ENCODE results near the gene CAPN5.

Gene CAPN5

GRCh38 chr11:77079666-77080065 lies 12.9 kb downstream of the CAPN5 start:
- no CpG with 5 or more reads among the region's 2 CpGs for WGBS, 2 donors (ENCODE audit: extremely low coverage in 2 of 2, insufficient read length in 2 of 2, insufficient replicate concordance in 1 of 2)
- H2AFZ ChIP-seq (ENCODE audit: low read length), result no peak overlapping the region
- H3K27me3 ChIP-seq (ENCODE audit: control insufficient read depth in 3 of 3, insufficient read depth in 3 of 3, low read depth in 1 of 3, low read length in 3 of 3), result no peaks in the 10 kb centered on the region
- no peak overlapping the region for H3K14ac ChIP-seq (ENCODE audit: low read length)
- H2AK5ac ChIP-seq (ENCODE audit: low read depth, low read length), result no peak overlapping the region
- no peak overlapping the region for H2BK5ac ChIP-seq (ENCODE audit: low read length)
- H3K9me3 ChIP-seq (replicated peaks in 1 of 2; ENCODE audit: control insufficient read depth in 2 of 2, insufficient read depth in 1 of 2, low read depth in 1 of 2, low read length in 2 of 2), result peaks cover 2 to 14% of the 10 kb centered on the region in 2 donors
- no peak overlapping the region for H3K4ac ChIP-seq (ENCODE audit: low read length)
- H3K9ac ChIP-seq (ENCODE audit: low read depth, low read length, poor library complexity), result no peak overlapping the region
- no peak overlapping the region for H4K91ac ChIP-seq (ENCODE audit: low read depth, low read length, poor library complexity)
- H3K27ac ChIP-seq (replicated peaks; ENCODE audit: low read length), result no peak overlapping the region
- DNase-seq (ENCODE audit: low spot score), result no peak
- H2BK12ac ChIP-seq (ENCODE audit: low read length), result no peak overlapping the region
- H4K8ac ChIP-seq (ENCODE audit: low read depth, low read length), result no peak overlapping the region
- no peak overlapping the region for H3K4me2 ChIP-seq (ENCODE audit: insufficient read depth, low read length, poor library complexity, severe bottlenecking)
- no peak overlapping the region for H3K23ac ChIP-seq (ENCODE audit: low read depth, low read length, poor library complexity)
- no peak overlapping the region for H2BK15ac ChIP-seq (ENCODE audit: low read length)
- no peak overlapping the region for H3K18ac ChIP-seq (ENCODE audit: low read length)
- H3K36me3 ChIP-seq (replicated peaks in 1 of 2; ENCODE audit: control insufficient read depth in 2 of 2, insufficient read depth in 2 of 2, low read length in 2 of 2), result peaks cover 0 to 24% of the 10 kb centered on the region in 2 donors
- no peaks in the 10 kb centered on the region for H3K4me1 ChIP-seq (ENCODE audit: control insufficient read depth in 2 of 2, insufficient read depth in 1 of 2, low read depth in 1 of 2, low read length in 2 of 2)
- no peak overlapping the region for H2BK120ac ChIP-seq (ENCODE audit: low read depth, low read length)
- no peak overlapping the region for H3K4me3 ChIP-seq (ENCODE audit: low read length in 2 of 2)
- H3K79me1 ChIP-seq (ENCODE audit: low read depth, low read length), result no peaks in the 10 kb centered on the region

GRCh38 chr11:77080643-77081210 lies 14.0 kb downstream of the CAPN5 start:
- Histone ChIP-seq H2AFZ (ENCODE audit: low read length) (no peak overlapping the region), H3K4me1 (ENCODE audit: control insufficient read depth in 2 of 2, insufficient read depth in 1 of 2, low read depth in 1 of 2, low read length in 2 of 2) (no peaks in the 10 kb centered on the region), H3K9me3 (replicated peaks in 1 of 2; ENCODE audit: control insufficient read depth in 2 of 2, insufficient read depth in 1 of 2, low read depth in 1 of 2, low read length in 2 of 2) (peaks cover 2 to 14% of the 10 kb centered on the region in 2 donors), H2AK5ac (ENCODE audit: low read depth, low read length) (no peak overlapping the region), H2BK5ac (ENCODE audit: low read length) (no peak overlapping the region), H2BK120ac (ENCODE audit: low read depth, low read length) (no peak overlapping the region), H3K4me2 (ENCODE audit: insufficient read depth, low read length, poor library complexity, severe bottlenecking) (no peak overlapping the region), H3K4ac (ENCODE audit: low read length) (no peak overlapping the region), H3K9ac (ENCODE audit: low read depth, low read length, poor library complexity) (no peak overlapping the region), H3K4me3 (ENCODE audit: low read length in 2 of 2) (no peak overlapping the region), H2BK12ac (ENCODE audit: low read length) (no peak overlapping the region), H3K36me3 (replicated peaks in 1 of 2; ENCODE audit: control insufficient read depth in 2 of 2, insufficient read depth in 2 of 2, low read length in 2 of 2) (peaks cover 0 to 30% of the 10 kb centered on the region in 2 donors), H2BK15ac (ENCODE audit: low read length) (no peak overlapping the region), H4K8ac (ENCODE audit: low read depth, low read length) (peak overlapping the region; percentile 17), H4K91ac (ENCODE audit: low read depth, low read length, poor library complexity) (no peak overlapping the region), H3K27ac (replicated peaks; ENCODE audit: low read length) (no peak overlapping the region), H3K14ac (ENCODE audit: low read length) (peak overlapping the region; percentile 17), H3K18ac (ENCODE audit: low read length) (no peak overlapping the region), H3K27me3 (ENCODE audit: control insufficient read depth in 3 of 3, insufficient read depth in 3 of 3, low read depth in 1 of 3, low read length in 3 of 3) (peaks cover 0 to under 1% (median 0%) of the 10 kb centered on the region in 3 experiments), H3K23ac (ENCODE audit: low read depth, low read length, poor library complexity) (peak overlapping the region; percentile 67), H3K79me1 (ENCODE audit: low read depth, low read length) (no peaks in the 10 kb centered on the region)
- no CpG with 5 or more reads among the region's 2 CpGs for WGBS, 2 donors (ENCODE audit: extremely low coverage in 2 of 2, insufficient read length in 2 of 2, insufficient replicate concordance in 1 of 2)
- DNase-seq (ENCODE audit: low spot score), result no peak

GRCh38 chr11:77081381-77081851 lies 14.6 kb downstream of the CAPN5 start:
- Histone ChIP-seq H3K18ac (ENCODE audit: low read length) (peak overlapping the region; percentile 51), H3K4ac (ENCODE audit: low read length) (no peak overlapping the region), H3K4me1 (ENCODE audit: control insufficient read depth in 2 of 2, insufficient read depth in 1 of 2, low read depth in 1 of 2, low read length in 2 of 2) (peaks cover 0 to 5% of the 10 kb centered on the region in 2 donors), H4K91ac (ENCODE audit: low read depth, low read length, poor library complexity) (no peak overlapping the region), H2AFZ (ENCODE audit: low read length) (no peak overlapping the region), H3K27me3 (ENCODE audit: control insufficient read depth in 3 of 3, insufficient read depth in 3 of 3, low read depth in 1 of 3, low read length in 3 of 3) (peaks cover 0 to 1% (median 0%) of the 10 kb centered on the region in 3 experiments), H2BK12ac (ENCODE audit: low read length) (peak overlapping the region; percentile 41), H3K79me1 (ENCODE audit: low read depth, low read length) (no peaks in the 10 kb centered on the region), H3K9ac (ENCODE audit: low read depth, low read length, poor library complexity) (peak overlapping the region; percentile 60), H4K8ac (ENCODE audit: low read depth, low read length) (no peak overlapping the region), H3K4me2 (ENCODE audit: insufficient read depth, low read length, poor library complexity, severe bottlenecking) (no peak overlapping the region), H3K4me3 (ENCODE audit: low read length in 2 of 2) (no peak overlapping the region), H2BK5ac (ENCODE audit: low read length) (peak overlapping the region; percentile 39), H3K36me3 (replicated peaks in 1 of 2; ENCODE audit: control insufficient read depth in 2 of 2, insufficient read depth in 2 of 2, low read length in 2 of 2) (peaks cover 0 to 37% of the 10 kb centered on the region in 2 donors), H2AK5ac (ENCODE audit: low read depth, low read length) (peak overlapping the region; percentile 90), H3K27ac (replicated peaks; ENCODE audit: low read length) (no peak overlapping the region), H3K9me3 (replicated peaks in 1 of 2; ENCODE audit: control insufficient read depth in 2 of 2, insufficient read depth in 1 of 2, low read depth in 1 of 2, low read length in 2 of 2) (peaks cover 2 to 14% of the 10 kb centered on the region in 2 donors), H3K23ac (ENCODE audit: low read depth, low read length, poor library complexity) (peak overlapping the region; percentile 67), H2BK120ac (ENCODE audit: low read depth, low read length) (no peak overlapping the region), H2BK15ac (ENCODE audit: low read length) (peak overlapping the region; percentile 62), H3K14ac (ENCODE audit: low read length) (peak overlapping the region; percentile 71)
- WGBS, 2 donors (ENCODE audit: extremely low coverage in 2 of 2, insufficient read length in 2 of 2, insufficient replicate concordance in 1 of 2), result no CpG with 5 or more reads among the region's 9 CpGs
- DNase-seq (ENCODE audit: low spot score), result no peak

- no peak for DNase-seq (ENCODE audit: low spot score)
- H4K91ac ChIP-seq (ENCODE audit: low read depth, low read length, poor library complexity), result peak overlapping the region; percentile 50
- H3K9ac ChIP-seq (ENCODE audit: low read depth, low read length, poor library complexity), result peak overlapping the region; percentile 44
- no peak overlapping the region for H3K4me3 ChIP-seq (ENCODE audit: low read length in 2 of 2)
- no CpG with 5 or more reads among the region's 11 CpGs for WGBS, 2 donors (ENCODE audit: extremely low coverage in 2 of 2, insufficient read length in 2 of 2, insufficient replicate concordance in 1 of 2)
- peak overlapping the region; percentile 32 for H2AK5ac ChIP-seq (ENCODE audit: low read depth, low read length)
- H3K4ac ChIP-seq (ENCODE audit: low read length), result no peak overlapping the region
- H2BK15ac ChIP-seq (ENCODE audit: low read length), result peak overlapping the region; percentile 96
- peak overlapping the region; percentile 64 for H3K18ac ChIP-seq (ENCODE audit: low read length)
- H3K79me1 ChIP-seq (ENCODE audit: low read depth, low read length), result no peaks in the 10 kb centered on the region
- peak overlapping the region; percentile 31 for H3K23ac ChIP-seq (ENCODE audit: low read depth, low read length, poor library complexity)
- peaks cover 0 to 1% (median 0%) of the 10 kb centered on the region in 3 experiments for H3K27me3 ChIP-seq (ENCODE audit: control insufficient read depth in 3 of 3, insufficient read depth in 3 of 3, low read depth in 1 of 3, low read length in 3 of 3)
- H3K9me3 ChIP-seq (replicated peaks in 1 of 2; ENCODE audit: control insufficient read depth in 2 of 2, insufficient read depth in 1 of 2, low read depth in 1 of 2, low read length in 2 of 2), result peaks cover 2 to 14% of the 10 kb centered on the region in 2 donors
- H3K27ac ChIP-seq (replicated peaks; ENCODE audit: low read length), result no peak overlapping the region
- H3K4me1 ChIP-seq (ENCODE audit: control insufficient read depth in 2 of 2, insufficient read depth in 1 of 2, low read depth in 1 of 2, low read length in 2 of 2), result peaks cover 2 to 6% of the 10 kb centered on the region in 2 donors
- H3K14ac ChIP-seq (ENCODE audit: low read length), result peak overlapping the region; percentile 79
- no peak overlapping the region for H4K8ac ChIP-seq (ENCODE audit: low read depth, low read length)
- no peak overlapping the region for H3K4me2 ChIP-seq (ENCODE audit: insufficient read depth, low read length, poor library complexity, severe bottlenecking)
- no peak overlapping the region for H2BK12ac ChIP-seq (ENCODE audit: low read length)
- H2AFZ ChIP-seq (ENCODE audit: low read length), result no peak overlapping the region
- H3K36me3 ChIP-seq (replicated peaks in 1 of 2; ENCODE audit: control insufficient read depth in 2 of 2, insufficient read depth in 2 of 2, low read length in 2 of 2), result peaks cover 0 to 44% of the 10 kb centered on the region in 2 donors
- no peak overlapping the region for H2BK5ac ChIP-seq (ENCODE audit: low read length)
- H2BK120ac ChIP-seq (ENCODE audit: low read depth, low read length), result no peak overlapping the region
These were observed 15.4 kb downstream of the CAPN5 start for GRCh38 chr11:77081976-77082836.

Data from neuronal stem cell (in vitro differentiated cells).